ENCODE measurements around the gene LRMDA. TPM values are rescaled to one million over a fixed set of nuclear protein-coding genes. Genes with fewer than 3 reads are reported as not detected.

Gene LRMDA
- total and polyA plus RNA-seq, 2 of the 13 experiments (the other 11 are each of a cell fraction or from before 2014, with no cell fraction given), result 13.4 to 22.0 TPM

GRCh38 chr10:75972491-75973276, 541.3 kb downstream of the LRMDA start:
- Histone ChIP-seq H3K9me3 (ENCODE audit: low read length) (no peaks in the 10 kb centered on the region), H2AFZ (ENCODE audit: low read length) (no peak overlapping the region), H3K79me2 (ENCODE audit: insufficient read depth, low read length) (no peaks in the 10 kb centered on the region), H3K27me3 (ENCODE audit: control insufficient read depth in 1 of 2, insufficient read depth in 2 of 2, low read length in 2 of 2) (no peaks in the 10 kb centered on the region), H3K36me3 (replicated peaks in 1 of 2; ENCODE audit: control insufficient read depth in 1 of 2, insufficient read depth in 2 of 2, low read length in 2 of 2) (no peaks in the 10 kb centered on the region), H4K20me1 (ENCODE audit: insufficient read depth, low read length) (no peaks in the 10 kb centered on the region), H3K27ac (ENCODE audit: extremely low read length, insufficient read depth, low read length) (no peak overlapping the region), H3K4me2 (ENCODE audit: low read depth, low read length) (no peak overlapping the region), H3K9ac (ENCODE audit: insufficient read depth, low read depth, low read length) (no peak overlapping the region), H3K4me3 (replicated peaks in 1 of 3; ENCODE audit: insufficient read depth in 1 of 3, low read depth in 2 of 3, low read length in 3 of 3) (no peak overlapping the region), H3K4me1 (ENCODE audit: insufficient read depth, low read length) (peaks cover 23% of the 10 kb centered on the region)
- ChIA-PET CTCF (ENCODE audit: low intra/inter-chr PET ratio, low total read pairs) (no interaction called here), POLR2A (no interaction called here)
- FAIRE-seq, result no peak
- BruUV-seq (replicated peaks), result no TSS peak
- ATAC-seq, result no peak
- in situ Hi-C loops (cut with HindIII; ENCODE audit: extremely low pct_ligation_motif_present, low pct_unique_long_range_greater_than_20kb) (no loop called here), intact Hi-C loops (cut with micrococcal nuclease; ENCODE audit: unreplicated experiment) (no loop called here)
- DNase-seq (ENCODE audit: low spot score), result no peak
- no peak for TF ChIP-seq NR0B2 (CRISPR knock-in tag; IDR thresholded peaks at IDR 0.05)
- no peak for TF ChIP-seq ATF3 (CRISPR knock-in tag; IDR thresholded peaks at IDR 0.05)
- 90% methylated on average over 6 of the region's 6 CpGs for WGBS (ENCODE audit: low lambda C conversion rate)

GRCh38 chr10:75974080-75974479, 542.7 kb downstream of the LRMDA start:
- Histone ChIP-seq H3K4me3 (replicated peaks in 1 of 3; ENCODE audit: insufficient read depth in 1 of 3, low read depth in 2 of 3, low read length in 3 of 3) (no peak overlapping the region), H3K27me3 (ENCODE audit: control insufficient read depth in 1 of 2, insufficient read depth in 2 of 2, low read length in 2 of 2) (no peaks in the 10 kb centered on the region), H3K36me3 (replicated peaks in 1 of 2; ENCODE audit: control insufficient read depth in 1 of 2, insufficient read depth in 2 of 2, low read length in 2 of 2) (no peaks in the 10 kb centered on the region), H3K9me3 (ENCODE audit: low read length) (no peaks in the 10 kb centered on the region), H3K27ac (ENCODE audit: extremely low read length, insufficient read depth, low read length) (no peak overlapping the region), H4K20me1 (ENCODE audit: insufficient read depth, low read length) (no peaks in the 10 kb centered on the region), H3K9ac (ENCODE audit: insufficient read depth, low read depth, low read length) (no peak overlapping the region), H2AFZ (ENCODE audit: low read length) (no peak overlapping the region), H3K4me2 (ENCODE audit: low read depth, low read length) (no peak overlapping the region), H3K79me2 (ENCODE audit: insufficient read depth, low read length) (no peaks in the 10 kb centered on the region), H3K4me1 (ENCODE audit: insufficient read depth, low read length) (peaks cover 16% of the 10 kb centered on the region)
- intact Hi-C loops (cut with micrococcal nuclease; ENCODE audit: unreplicated experiment), result no loop called here
- POLR2A ChIA-PET, result no interaction called here
- in situ Hi-C loops (cut with HindIII; ENCODE audit: extremely low pct_ligation_motif_present, low pct_unique_long_range_greater_than_20kb), result no loop called here
- ATAC-seq, result no peak
- DNase-seq (ENCODE audit: low spot score), result no peak
- BruUV-seq (replicated peaks), result no TSS peak
- CTCF ChIA-PET (ENCODE audit: low intra/inter-chr PET ratio, low total read pairs), result no interaction called here
- no peak for FAIRE-seq
- TF ChIP-seq PHF5A (CRISPR knock-in tag; IDR thresholded peaks at IDR 0.05; ENCODE audit: low read depth, unreplicated experiment) (no peak), MTERF4 (CRISPR knock-in tag; IDR thresholded peaks at IDR 0.05) (no peak), NFIC (IDR thresholded peaks at IDR 0.05; ENCODE audit: low read length) (no peak), ZNF713 (CRISPR knock-in tag; IDR thresholded peaks at IDR 0.05) (no peak), ATF4 (CRISPR knock-in tag; IDR thresholded peaks at IDR 0.05) (no peak), KLF15 (CRISPR knock-in tag; IDR thresholded peaks at IDR 0.05; ENCODE audit: borderline replicate concordance) (no peak), ZFP82 (CRISPR knock-in tag; IDR thresholded peaks at IDR 0.05; ENCODE audit: borderline replicate concordance) (no peak), ZBTB49 (CRISPR knock-in tag; IDR thresholded peaks at IDR 0.05; ENCODE audit: borderline replicate concordance) (no peak), NCOA2 (CRISPR knock-in tag; IDR thresholded peaks at IDR 0.05) (no peak), ZNF546 (CRISPR knock-in tag; conservative IDR thresholded peaks at IDR 0.05) (no peak), ZNF567 (CRISPR knock-in tag; IDR thresholded peaks at IDR 0.05; ENCODE audit: borderline replicate concordance) (no peak)

Data from HepG2 (cell line).